Measurements from ENCODE around the gene PADI2.

The PADI2 gene

DNA sequence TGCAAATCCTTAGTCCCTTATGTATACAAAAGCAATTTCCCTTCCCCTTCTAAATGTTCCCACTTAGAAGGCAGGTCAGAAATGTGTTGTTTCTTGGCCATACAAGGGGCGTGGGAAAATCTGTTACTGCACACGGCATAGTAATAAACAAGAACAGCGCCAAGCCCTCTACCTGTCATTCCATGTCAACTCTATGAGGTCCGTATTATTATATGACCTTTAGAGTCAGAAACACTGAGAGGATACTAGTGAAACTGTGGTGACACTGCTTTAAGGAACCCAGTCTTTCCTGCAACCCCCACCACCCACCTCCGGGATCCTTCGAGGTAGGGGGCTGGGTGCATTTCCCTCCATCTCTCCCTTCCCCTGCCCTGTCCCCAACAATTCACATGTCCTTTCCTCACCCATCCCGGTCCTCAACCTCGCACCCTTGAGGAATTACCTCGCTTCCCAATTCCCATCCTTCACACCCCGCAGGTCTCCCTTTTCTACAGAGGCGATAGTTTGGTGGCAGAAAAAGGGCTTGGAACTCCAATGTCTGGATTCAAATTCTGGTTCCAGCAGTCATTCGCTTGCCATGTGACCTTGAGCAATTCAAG, 66.1 kb downstream of the PADI2 start:
- peak overlapping the region; percentile 96 for H3K27ac ChIP-seq
- TF ChIP-seq, protein P1, sequence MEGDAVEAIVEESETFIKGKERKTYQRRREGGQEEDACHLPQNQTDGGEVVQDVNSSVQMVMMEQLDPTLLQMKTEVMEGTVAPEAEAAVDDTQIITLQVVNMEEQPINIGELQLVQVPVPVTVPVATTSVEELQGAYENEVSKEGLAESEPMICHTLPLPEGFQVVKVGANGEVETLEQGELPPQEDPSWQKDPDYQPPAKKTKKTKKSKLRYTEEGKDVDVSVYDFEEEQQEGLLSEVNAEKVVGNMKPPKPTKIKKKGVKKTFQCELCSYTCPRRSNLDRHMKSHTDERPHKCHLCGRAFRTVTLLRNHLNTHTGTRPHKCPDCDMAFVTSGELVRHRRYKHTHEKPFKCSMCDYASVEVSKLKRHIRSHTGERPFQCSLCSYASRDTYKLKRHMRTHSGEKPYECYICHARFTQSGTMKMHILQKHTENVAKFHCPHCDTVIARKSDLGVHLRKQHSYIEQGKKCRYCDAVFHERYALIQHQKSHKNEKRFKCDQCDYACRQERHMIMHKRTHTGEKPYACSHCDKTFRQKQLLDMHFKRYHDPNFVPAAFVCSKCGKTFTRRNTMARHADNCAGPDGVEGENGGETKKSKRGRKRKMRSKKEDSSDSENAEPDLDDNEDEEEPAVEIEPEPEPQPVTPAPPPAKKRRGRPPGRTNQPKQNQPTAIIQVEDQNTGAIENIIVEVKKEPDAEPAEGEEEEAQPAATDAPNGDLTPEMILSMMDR (conservative IDR thresholded peaks at IDR 0.05): no peak

DNA sequence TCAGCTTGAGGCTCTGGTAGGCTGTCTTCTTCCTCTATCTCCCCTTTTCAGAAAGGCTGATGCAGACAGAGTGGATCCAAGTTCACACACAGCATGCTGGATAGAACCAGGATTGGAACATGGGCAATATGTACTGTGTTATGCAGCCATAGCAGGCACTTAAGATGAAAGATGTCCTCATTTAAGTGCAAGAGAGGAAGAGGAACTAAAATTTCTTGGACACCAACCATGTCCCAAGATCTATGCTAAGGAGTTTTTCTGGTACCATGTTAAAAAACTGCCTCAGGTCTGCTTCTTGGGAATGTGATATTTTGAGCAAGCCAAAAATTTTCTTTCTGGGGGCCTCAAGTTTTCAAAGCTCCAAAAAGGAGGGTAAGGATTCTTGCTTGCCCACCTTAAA, 66.6 kb downstream of the PADI2 start:
- H3K27ac ChIP-seq: peak overlapping the region; percentile 96; the same call in 1 of the 2 replicates
- TF ChIP-seq, protein P1 (conservative IDR thresholded peaks at IDR 0.05): no peak
- TF ChIP-seq ZFX (IDR thresholded peaks at IDR 0.05): no peak

DNA sequence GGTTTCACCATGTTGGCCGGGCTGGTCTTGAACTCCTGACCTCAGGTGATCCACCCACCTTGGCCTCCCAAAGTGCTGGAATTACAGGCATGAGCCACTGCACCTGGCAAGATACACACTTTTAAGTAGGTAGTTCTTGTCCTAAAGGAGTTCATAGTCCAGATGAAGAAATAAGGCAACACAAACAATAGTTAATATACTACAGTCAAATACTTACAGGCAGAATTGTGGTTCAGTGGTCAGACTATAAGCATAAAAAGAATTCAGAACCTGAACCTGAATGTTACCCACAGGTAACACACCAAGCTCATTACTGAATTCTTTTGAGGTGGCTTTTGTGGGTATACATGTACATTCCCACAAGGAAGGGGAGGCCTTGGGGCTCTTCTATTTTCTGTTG, 67.2 kb downstream of the PADI2 start:
- no peak for TF ChIP-seq ZFX (IDR thresholded peaks at IDR 0.05)
- TF ChIP-seq, protein P1 (conservative IDR thresholded peaks at IDR 0.05): no peak
- H3K27ac ChIP-seq: no peak overlapping the region

DNA sequence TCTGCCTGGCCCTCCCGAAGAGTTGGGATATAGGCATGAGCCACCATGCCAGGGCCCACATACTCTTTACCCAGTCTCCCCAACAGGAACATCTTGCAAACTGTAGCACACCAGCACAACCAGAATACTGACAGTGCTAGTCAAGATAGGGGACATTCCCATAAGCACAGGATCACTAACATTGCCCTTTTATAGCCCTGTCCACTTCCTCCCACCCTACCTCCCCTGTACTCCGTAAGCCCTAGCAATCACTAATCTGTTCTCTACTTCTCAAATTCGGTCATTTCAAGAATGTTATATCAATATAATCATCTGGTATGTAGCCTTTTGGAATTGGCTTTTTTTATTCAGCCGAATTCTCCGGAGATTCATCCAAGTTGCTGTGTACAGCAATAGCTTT, 71.3 kb downstream of the PADI2 start:
- no peak for TF ChIP-seq ZFX (IDR thresholded peaks at IDR 0.05)
- TF ChIP-seq, protein P1 (conservative IDR thresholded peaks at IDR 0.05): no peak
- H3K27ac ChIP-seq: no peak overlapping the region

DNA sequence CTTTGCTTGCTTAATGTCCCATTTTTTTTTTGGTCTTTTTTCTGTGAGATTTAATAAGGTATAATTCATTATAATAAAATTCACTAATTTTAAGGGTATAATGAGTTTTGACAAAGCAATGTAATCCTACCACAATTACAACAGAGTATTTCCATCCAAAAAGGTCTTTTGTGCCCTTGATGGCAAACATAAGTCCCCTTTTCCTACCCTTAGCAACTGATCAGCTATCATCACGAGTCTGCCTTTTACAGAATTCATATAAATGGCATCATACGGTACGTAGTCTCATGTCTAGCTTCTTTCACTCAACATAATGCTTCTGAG, 73.0 kb downstream of the PADI2 start:
- H3K27ac ChIP-seq: no peak overlapping the region
- no peak for TF ChIP-seq ZFX (IDR thresholded peaks at IDR 0.05)
- TF ChIP-seq, protein P1 (conservative IDR thresholded peaks at IDR 0.05): peak; percentile 33

DNA sequence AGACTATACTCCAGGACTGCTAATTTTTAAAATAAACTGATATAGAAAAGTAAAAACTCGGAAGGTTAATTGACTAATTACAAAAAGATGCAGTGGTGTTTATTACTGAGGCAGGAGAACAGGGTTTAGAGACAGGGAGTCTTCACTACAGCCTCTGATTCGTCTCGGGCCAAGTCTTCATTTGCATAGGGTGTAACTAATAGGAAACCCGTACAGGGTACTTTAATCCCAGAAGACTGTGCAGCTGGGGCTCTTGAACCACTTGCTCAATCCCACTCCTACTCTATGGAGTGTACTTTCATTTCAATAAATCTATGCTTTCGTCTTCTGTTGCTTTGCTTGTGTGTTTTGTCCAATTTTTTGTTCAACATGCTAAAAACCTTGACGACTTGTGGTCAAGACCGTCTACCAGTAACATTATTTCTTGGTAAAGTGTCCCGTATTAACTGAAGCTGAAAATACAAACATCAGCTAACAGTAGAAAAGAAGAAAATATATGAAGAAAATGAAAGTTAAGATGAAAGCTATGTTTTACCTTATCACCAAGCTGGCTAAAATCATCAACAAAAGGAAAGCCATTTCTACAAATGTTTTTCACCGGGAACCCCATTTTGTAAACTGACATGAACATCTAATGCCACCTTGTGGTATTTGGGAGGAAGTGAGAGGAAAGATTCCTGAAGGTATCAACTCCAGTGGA, 73.5 kb downstream of the PADI2 start:
- no peak overlapping the region for H3K27ac ChIP-seq
- no peak for TF ChIP-seq ZFX (IDR thresholded peaks at IDR 0.05)
- TF ChIP-seq, protein P1 (conservative IDR thresholded peaks at IDR 0.05): peak; percentile 65

DNA sequence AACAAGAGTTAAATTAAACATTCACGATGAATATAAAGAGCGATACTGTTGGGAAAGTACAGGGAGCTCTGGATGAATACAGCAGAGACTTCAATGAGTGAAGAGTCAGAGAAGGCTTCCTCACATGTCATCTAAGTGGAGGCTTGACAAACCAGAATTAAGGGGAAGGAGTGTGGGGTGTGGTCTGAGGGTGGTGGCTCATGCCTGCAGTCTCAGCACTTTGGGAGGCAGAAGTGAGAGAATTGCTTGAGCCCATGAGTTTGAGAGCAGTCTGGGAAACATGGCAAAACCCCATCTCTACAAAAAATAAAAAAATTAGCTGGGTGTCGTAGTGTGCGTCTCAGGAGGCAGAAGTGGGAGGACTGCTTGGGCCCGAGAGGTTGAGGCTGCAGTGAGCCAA, 74.1 kb downstream of the PADI2 start:
- no peak overlapping the region for H3K27ac ChIP-seq
- no peak for TF ChIP-seq ZFX (IDR thresholded peaks at IDR 0.05)
- TF ChIP-seq, protein P1 (conservative IDR thresholded peaks at IDR 0.05): no peak

Data from C4-2B (cell line).